H1 (cell line): Measurements from ENCODE around the gene GBE1. TPM values are rescaled to one million over a fixed set of nuclear protein-coding genes. Genes with fewer than 3 reads are reported as not detected.

Experiments
- CTCF ChIA-PET: fragments of 300-600 bp; sonication (Branson Sonifier 250); formaldehyde crosslinking; loops from one replicate; lab custom pipeline; 2021; ENCODE audit not compliant: partially characterized antibody; lab: Charles Lee
- POLR2A ChIA-PET: fragments of 300-600 bp; sonication (Branson Sonifier 250); formaldehyde crosslinking; loops from one replicate; lab custom pipeline; 2021; ENCODE audit warnings: inconsistent platforms; ENCODE audit not compliant: partially characterized antibody; lab: Charles Lee
- DNase-seq, 2 experiments: peaks; one replicate each; pipeline versions ENCODE4 v3.0.0 to v3.0.0-alpha.2; 2010 to 2022; ENCODE audit warnings: low spot score in 2 of 2, low read depth in 1 of 2, mixed read lengths in 1 of 2
- FAIRE-seq: peaks from 2 replicates; lab custom pipeline; 2011; peaks lifted over from hg19 to GRCh38; lab: Jason Lieb, UNC
- H2AFZ ChIP-seq: 2 replicates; pipeline ENCODE4 v1.8.1; 2012; ENCODE audit warnings: low read length, inconsistent platforms
- H2AK5ac ChIP-seq: 2 replicates; pipeline ENCODE4 v1.6.1; 2013; ENCODE audit warnings: low read depth, low read length
- H2BK120ac ChIP-seq: replicated peaks from 2 replicates; pipeline ENCODE3; 2013; ENCODE audit warnings: low read depth, low read length, inconsistent platforms
- H2BK12ac ChIP-seq: 2 replicates; pipeline ENCODE4 v1.6.1; 2013; ENCODE audit warnings: low read depth, low read length
- H2BK15ac ChIP-seq: 2 replicates; pipeline ENCODE4 v1.6.1; 2013; ENCODE audit warnings: low read length
- H2BK20ac ChIP-seq: 2 replicates; pipeline ENCODE4 v1.6.1; 2013; ENCODE audit warnings: low read length
- H2BK5ac ChIP-seq: 2 replicates; pipeline ENCODE4 v1.6.1; 2013; ENCODE audit warnings: low read depth, low read length
- H3K14ac ChIP-seq: 2 replicates; pipeline ENCODE4 v1.6.1; 2013; ENCODE audit warnings: inconsistent platforms; ENCODE audit not compliant: insufficient read length
- H3K18ac ChIP-seq: 2 replicates; pipeline ENCODE4 v1.6.1; 2013; ENCODE audit warnings: low read length; ENCODE audit errors: extremely low read depth
- H3K23ac ChIP-seq: 2 replicates; pipeline ENCODE4 v1.6.1; 2013; ENCODE audit warnings: inconsistent platforms; ENCODE audit not compliant: insufficient read length
- H3K23me2 ChIP-seq: 2 replicates; pipeline ENCODE4 v1.6.1; 2013; ENCODE audit warnings: low read depth, low read length
- H3K27ac ChIP-seq: 2 replicates; pipeline ENCODE4 v1.6.1; 2011; ENCODE audit warnings: low read depth, low read length, inconsistent platforms
- H3K27me3 ChIP-seq, 4 experiments: replicated peaks in 1 of 4; 1 replicate in 1 of 4; 2 replicates in 3 of 4; pipeline versions ENCODE4 v1.6.1 to v1.8.1; 2011 to 2013; ENCODE audit warnings: low read length in 3 of 4, mild to moderate bottlenecking in 3 of 4, inconsistent platforms in 2 of 4, mixed read lengths in 2 of 4, moderate library complexity in 1 of 4; ENCODE audit not compliant: control insufficient read depth in 3 of 4, insufficient read depth in 3 of 4; ENCODE audit errors: extremely low read depth in 1 of 4
- H3K36me3 ChIP-seq, 4 experiments: 2 replicates each; pipeline versions ENCODE4 v1.6.1 to v1.8.1; 2011 to 2013; ENCODE audit warnings: mild to moderate bottlenecking in 4 of 4, low read length in 3 of 4, moderate library complexity in 2 of 4, control low read depth in 1 of 4, inconsistent platforms in 1 of 4; ENCODE audit not compliant: insufficient read depth in 4 of 4, control insufficient read depth in 2 of 4
- H3K4ac ChIP-seq: replicated peaks from 2 replicates; pipeline ENCODE3; 2013; ENCODE audit warnings: low read length, low read depth, mixed read lengths, inconsistent platforms; ENCODE audit not compliant: insufficient read length
- H3K4me1 ChIP-seq, 4 experiments: replicated peaks in 1 of 4; 1 replicate in 1 of 4; 2 replicates in 3 of 4; pipeline versions ENCODE4 v1.6.1 to v1.8.1; 2011 to 2013; ENCODE audit warnings: low read length in 3 of 4, inconsistent platforms in 2 of 4, mixed read lengths in 1 of 4; ENCODE audit not compliant: insufficient read depth in 4 of 4, control insufficient read depth in 3 of 4
- H3K4me2 ChIP-seq, 2 experiments: 2 replicates each; pipeline versions ENCODE4 v1.6.1 to v1.8.1; 2011 to 2013; ENCODE audit warnings: low read depth in 2 of 2, low read length in 2 of 2, control low read depth in 1 of 2, inconsistent platforms in 1 of 2, mild to moderate bottlenecking in 1 of 2; ENCODE audit not compliant: insufficient read depth in 1 of 2
- H3K4me3 ChIP-seq, 4 experiments: fragments of 200-600, 300-600 bp in 1 of 4; sonication (generic), shearing (Covaris generic), sonication (Bioruptor Twin) in 1 of 4; 2 replicates each; pipeline versions ENCODE4 v1.5.1 to v1.8.1; 2011 to 2016; ENCODE audit warnings: low read length in 4 of 4, low read depth in 3 of 4, control low read depth in 2 of 4, inconsistent platforms in 2 of 4, mild to moderate bottlenecking in 2 of 4, mixed read lengths in 1 of 4, moderate library complexity in 1 of 4; ENCODE audit not compliant: insufficient read depth in 2 of 4; ENCODE audit errors: extremely low read depth in 1 of 4
- H3K56ac ChIP-seq: replicated peaks from 2 replicates; pipeline ENCODE3; 2013; ENCODE audit warnings: low read depth, mild to moderate bottlenecking, mixed read lengths, low read length, inconsistent platforms; ENCODE audit not compliant: insufficient read length
- H3K79me1 ChIP-seq: 2 replicates; pipeline ENCODE4 v1.6.1; 2013; ENCODE audit warnings: low read depth, low read length, control low read depth
- H3K79me2 ChIP-seq, 2 experiments: 2 replicates each; pipeline versions ENCODE4 v1.6.1 to v1.8.1; 2012 to 2013; ENCODE audit warnings: low read length in 2 of 2, mild to moderate bottlenecking in 2 of 2, inconsistent platforms in 1 of 2; ENCODE audit not compliant: insufficient read depth in 2 of 2, control insufficient read depth in 1 of 2
- H3K9ac ChIP-seq, 4 experiments: replicated peaks in 1 of 4; 1 replicate in 1 of 4; 2 replicates in 3 of 4; pipeline versions ENCODE4 v1.6.1 to v1.8.1; 2011 to 2013; ENCODE audit warnings: low read depth in 3 of 4, low read length in 3 of 4, control low read depth in 2 of 4, mild to moderate bottlenecking in 2 of 4, moderate library complexity in 2 of 4, inconsistent platforms in 1 of 4; ENCODE audit errors: extremely low read depth in 1 of 4
- H3K9me3 ChIP-seq, 2 experiments: 2 replicates each; pipeline versions ENCODE4 v1.6.1 to v1.8.1; 2012 to 2013; ENCODE audit warnings: mild to moderate bottlenecking in 2 of 2, moderate library complexity in 2 of 2, control low read depth in 1 of 2, inconsistent platforms in 1 of 2, low read depth in 1 of 2, low read length in 1 of 2, mixed read lengths in 1 of 2; ENCODE audit not compliant: insufficient read depth in 2 of 2
- H4K20me1 ChIP-seq, 2 experiments: replicated peaks in 1 of 2; 2 replicates each; pipeline versions ENCODE3 to v1.8.1; 2011 to 2013; ENCODE audit warnings: inconsistent platforms in 2 of 2, low read length in 2 of 2, mild to moderate bottlenecking in 1 of 2; ENCODE audit not compliant: insufficient read depth in 2 of 2, control insufficient read depth in 1 of 2
- H4K5ac ChIP-seq: 2 replicates; pipeline ENCODE4 v1.6.1; 2013; ENCODE audit warnings: low read length, low read depth, mixed read lengths, inconsistent platforms; ENCODE audit not compliant: insufficient read length
- H4K8ac ChIP-seq: 2 replicates; pipeline ENCODE4 v1.8.0; 2013; ENCODE audit warnings: mild to moderate bottlenecking, moderate library complexity, low read length, inconsistent platforms; ENCODE audit not compliant: insufficient read depth; ENCODE audit errors: extremely low read depth
- H4K91ac ChIP-seq: replicated peaks from 2 replicates; pipeline ENCODE3; 2013; ENCODE audit warnings: low read length, mixed read lengths, inconsistent platforms; ENCODE audit not compliant: insufficient read length
- WGBS, 2 experiments: shearing (Covaris generic) in 1 of 2; methylation state at CpG; one replicate each; pipeline versions ENCODE4 v1.1.6 to v1.1.7; 2013 to 2015; ENCODE audit warnings: low lambda C conversion rate in 2 of 2, mixed read lengths in 2 of 2, inconsistent platforms in 1 of 2, low coverage in 1 of 2, missing lambda C conversion rate in 1 of 2; ENCODE audit not compliant: insufficient replicate concordance in 2 of 2, insufficient coverage in 1 of 2, insufficient read length in 1 of 2; ENCODE audit errors: extremely low coverage in 1 of 2, missing lambda C conversion rate in 1 of 2; 5-methylcytosine and 5-hydroxymethylcytosine counted together
- polyA plus RNA-seq, 7 experiments: library from polyadenylated mRNA; depleted of rRNA in 3 of 7; stranded (reverse) in 5 of 7; unstranded in 2 of 7; fragments of >200 nt in 5 of 7; fragments of 200-250 nt in 2 of 7; gene quantifications; 1 replicate in 5 of 7; 2 replicates in 1 of 7; 4 replicates in 1 of 7; pipeline versions ENCODE4 v1.2.1 to v1.2.3, GENCODE V29; 2011 to 2013; ENCODE audit warnings: missing spikeins in 2 of 7, mixed read lengths in 2 of 7
- total RNA-seq: library from RNA; stranded (reverse); fragmentation: NEBNext Ultra II Directional; extraction: Animal tissue kit (Norgen Biotek cat#: 25700); gene quantifications from 2 replicates; pipeline ENCODE4 v1.2.1, GENCODE V29; 2021

GBE1 gene
- total and polyA plus RNA-seq, 2 of the 8 experiments (the other 6 are each of a cell fraction or from before 2014, with no cell fraction given) = 3.3 to 7.3 TPM

- Histone ChIP-seq H3K27ac (no peak overlapping the region), H4K91ac (no peak overlapping the region), H3K79me2 (no peaks in the 10 kb centered on the region), H3K4me2 (no peak overlapping the region), H3K23ac (no peak overlapping the region), H3K14ac (no peak overlapping the region), H2BK5ac (no peak overlapping the region), H2BK12ac (no peak overlapping the region), H2AFZ (no peak overlapping the region), H3K36me3 (no peaks in the 10 kb centered on the region), H2BK20ac (no peak overlapping the region), H3K23me2 (no peaks in the 10 kb centered on the region), H3K4ac (no peak overlapping the region), H3K9ac (no peak overlapping the region), H3K4me1 (no peaks in the 10 kb centered on the region), H2BK15ac (no peak overlapping the region), H3K18ac (no peak overlapping the region), H4K8ac (no peak overlapping the region; the same call in 1 of the 2 replicates), H4K20me1 (no peaks in the 10 kb centered on the region), H2AK5ac (no peak overlapping the region), H3K9me3 (no peaks in the 10 kb centered on the region), H3K79me1 (no peaks in the 10 kb centered on the region), H3K4me3 (no peak overlapping the region), H3K27me3 (no peaks in the 10 kb centered on the region), H4K5ac (no peak overlapping the region), H3K56ac (no peak overlapping the region), H2BK120ac (no peak overlapping the region)
- CTCF ChIA-PET = interaction anchor here (0.7 to 1.6 kb wide), 3 partner anchors 23 to 165 kb away, joined by 3 to 5 read pairs (median 3); no protein-coding TSS in a partner anchor
- FAIRE-seq = no peak
- WGBS, 2 experiments = 88% methylated on average over 9 of the region's 9 CpGs; no CpG with 5 or more reads in 1 of the 2 experiments
- DNase-seq = no peak
- POLR2A ChIA-PET = no interaction called here
Measured at GRCh38 chr3:81442758-81443456, 318.5 kb downstream of the GBE1 start.
